LNCAP (cell line): Measurements from ENCODE around the gene ANKMY2.

Source experiments
- CTCF ChIP-seq: fragments of 450-650 bp; IDR thresholded peaks from 2 replicates; pipeline ENCODE4 v1.5.1; 2017; ENCODE audit warnings: mild to moderate bottlenecking

Gene ANKMY2

DNA sequence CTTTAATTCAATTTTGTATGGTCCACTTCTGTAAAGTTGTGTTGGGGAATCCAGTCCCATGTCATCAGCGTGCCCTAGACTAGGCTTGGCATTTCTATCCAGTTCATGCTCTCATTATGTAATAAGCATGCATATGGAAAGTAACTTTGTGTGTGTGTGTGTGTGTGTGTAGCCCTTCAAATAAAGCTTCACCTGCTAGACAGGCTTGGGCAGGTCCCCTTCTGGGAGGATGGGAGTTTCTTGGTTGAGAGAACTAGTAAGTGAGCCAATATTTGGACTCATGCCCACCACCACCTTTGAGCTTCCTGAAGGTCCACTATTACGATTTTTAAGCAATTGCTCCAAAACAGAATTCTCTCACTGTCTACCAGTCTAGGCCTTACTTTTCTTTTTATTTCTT, 7.3 kb upstream of the ANKMY2 start:
- TF ChIP-seq CTCF: no peak

GRCh38 chr7:16652240-16652583, 6.7 kb upstream of the ANKMY2 start:
- TF ChIP-seq CTCF: no peak

- no peak for TF ChIP-seq CTCF
These were observed 6.1 kb upstream of the ANKMY2 start for GRCh38 chr7:16651396-16652239.

GRCh38 chr7:16650266-16650665, 4.7 kb upstream of the ANKMY2 start:
- TF ChIP-seq CTCF: no peak

- TF ChIP-seq CTCF: no peak
These were observed 3.6 kb upstream of the ANKMY2 start for GRCh38 chr7:16649196-16649595.

- no peak for TF ChIP-seq CTCF
These were observed 3.0 kb upstream of the ANKMY2 start for GRCh38 chr7:16648551-16648950.

GRCh38 chr7:16647435-16647960, 1.9 kb upstream of the ANKMY2 start:
- TF ChIP-seq CTCF: no peak
